GM19438 (cell line): Measurements from ENCODE around the gene MAP3K10.

Experiments
- ATAC-seq: cut with Tn5 transposase; IDR thresholded peaks from one replicate; pipeline ENCODE4 v1.9.1; 2021; ENCODE audit warnings: low read depth; ENCODE audit not compliant: unreplicated experiment

MAP3K10 gene

DNA sequence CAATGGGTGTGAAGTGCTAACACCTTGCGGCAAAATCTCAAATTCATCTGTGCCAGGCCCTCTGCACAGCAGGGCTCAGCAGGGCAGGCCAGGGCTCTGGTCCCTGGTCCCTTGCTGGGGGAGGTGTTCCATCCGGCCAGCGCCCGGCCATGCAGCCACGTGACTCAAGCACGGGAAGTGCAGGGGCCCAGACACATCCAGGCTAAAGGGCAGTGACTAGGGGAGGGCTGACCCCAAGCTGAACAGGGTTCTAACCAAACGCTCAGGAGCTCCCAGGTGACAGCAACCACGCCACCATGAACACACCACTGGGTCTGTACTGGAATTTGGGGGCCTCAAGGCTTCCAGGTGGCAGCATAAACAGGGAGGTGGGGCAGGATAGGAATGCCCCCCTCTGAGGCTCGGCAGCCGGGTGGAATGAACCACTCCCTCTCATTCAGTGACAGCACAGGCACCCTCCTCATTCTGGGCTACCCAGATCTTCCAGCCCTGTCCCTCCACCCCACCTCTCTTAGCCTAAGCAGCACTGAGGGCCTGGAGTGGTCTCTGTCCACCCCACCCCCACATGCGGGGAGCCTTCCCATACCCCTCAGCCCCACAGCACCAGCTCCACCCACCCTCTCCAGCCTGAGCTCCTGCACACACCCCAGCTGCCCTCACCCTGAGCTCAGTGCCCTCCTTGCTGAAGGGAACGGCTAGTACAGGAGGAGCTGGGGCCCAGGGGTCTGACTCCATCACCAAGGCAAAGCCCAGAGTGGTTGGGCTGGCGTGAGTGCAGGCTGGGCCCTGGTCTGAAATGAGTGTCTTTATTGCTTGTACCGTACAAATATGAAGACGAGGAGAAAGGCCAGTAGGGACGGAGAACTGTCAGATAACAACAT is 40.6 kb downstream of the MAP3K10 start:
- ATAC-seq = no peak

DNA sequence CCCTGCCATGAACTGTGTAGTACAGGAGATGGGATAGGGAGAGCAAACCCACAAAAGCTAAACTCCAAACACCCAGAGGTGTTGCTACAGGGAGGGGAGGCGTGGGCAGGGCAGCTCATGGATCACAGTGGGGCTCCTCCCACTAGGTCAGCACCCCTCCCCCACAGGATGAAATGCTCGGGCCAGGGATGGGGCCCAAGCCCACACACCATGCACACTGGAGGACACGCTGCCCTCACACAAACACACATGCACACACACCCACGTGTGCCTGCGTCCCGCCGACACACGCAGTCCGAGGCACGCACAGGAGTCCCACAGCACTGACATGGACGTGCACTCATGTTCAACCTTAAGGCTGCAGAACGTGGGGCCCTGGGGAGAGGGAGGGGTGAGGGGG is 41.3 kb downstream of the MAP3K10 start:
- no peak for ATAC-seq

- ATAC-seq = no peak
Observed at GRCh38 chr19:40232949-40233810, 42.0 kb downstream of the MAP3K10 start.

- no peak for ATAC-seq
Observed at GRCh38 chr19:40233811-40234389, 42.7 kb downstream of the MAP3K10 start.

DNA sequence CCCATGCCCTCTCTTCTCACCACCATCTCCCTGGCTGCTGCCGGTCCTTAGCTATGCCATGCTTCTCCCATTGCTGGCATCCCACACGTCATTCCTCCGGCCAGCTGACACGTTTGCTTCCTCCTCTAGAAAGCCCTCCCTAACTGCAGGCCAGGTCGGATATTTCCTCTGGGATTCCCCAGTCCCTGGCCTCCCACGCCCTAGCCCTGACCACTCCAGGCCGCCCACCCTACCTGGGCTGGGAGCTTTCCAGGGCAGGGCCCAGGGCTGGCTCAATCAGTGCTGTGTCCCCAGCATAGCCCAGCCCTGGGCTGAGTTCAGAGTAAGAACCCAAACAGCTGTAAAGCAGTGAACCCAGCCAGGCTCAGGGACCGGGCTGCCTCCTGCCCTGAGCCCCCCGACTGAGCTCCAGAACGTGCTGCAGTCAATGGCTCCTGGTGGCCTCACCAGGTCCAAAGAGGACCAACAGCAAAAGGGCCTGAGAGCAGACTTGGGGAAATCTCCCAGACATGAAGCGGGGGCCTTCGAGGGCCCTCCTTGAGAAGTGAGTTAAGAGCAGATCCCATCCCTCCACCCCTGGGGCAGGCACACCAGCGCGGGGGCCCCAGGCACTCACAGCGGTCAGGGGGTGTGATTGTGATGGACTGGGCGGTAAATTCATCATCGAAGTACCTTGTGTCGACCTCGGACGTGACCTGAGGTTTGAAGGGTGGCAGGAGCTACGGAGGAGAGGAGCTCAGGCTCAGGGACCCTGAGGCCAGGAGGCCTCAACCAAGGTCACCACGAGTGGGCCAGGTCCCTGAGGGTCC is 43.4 kb downstream of the MAP3K10 start:
- ATAC-seq = no peak

DNA sequence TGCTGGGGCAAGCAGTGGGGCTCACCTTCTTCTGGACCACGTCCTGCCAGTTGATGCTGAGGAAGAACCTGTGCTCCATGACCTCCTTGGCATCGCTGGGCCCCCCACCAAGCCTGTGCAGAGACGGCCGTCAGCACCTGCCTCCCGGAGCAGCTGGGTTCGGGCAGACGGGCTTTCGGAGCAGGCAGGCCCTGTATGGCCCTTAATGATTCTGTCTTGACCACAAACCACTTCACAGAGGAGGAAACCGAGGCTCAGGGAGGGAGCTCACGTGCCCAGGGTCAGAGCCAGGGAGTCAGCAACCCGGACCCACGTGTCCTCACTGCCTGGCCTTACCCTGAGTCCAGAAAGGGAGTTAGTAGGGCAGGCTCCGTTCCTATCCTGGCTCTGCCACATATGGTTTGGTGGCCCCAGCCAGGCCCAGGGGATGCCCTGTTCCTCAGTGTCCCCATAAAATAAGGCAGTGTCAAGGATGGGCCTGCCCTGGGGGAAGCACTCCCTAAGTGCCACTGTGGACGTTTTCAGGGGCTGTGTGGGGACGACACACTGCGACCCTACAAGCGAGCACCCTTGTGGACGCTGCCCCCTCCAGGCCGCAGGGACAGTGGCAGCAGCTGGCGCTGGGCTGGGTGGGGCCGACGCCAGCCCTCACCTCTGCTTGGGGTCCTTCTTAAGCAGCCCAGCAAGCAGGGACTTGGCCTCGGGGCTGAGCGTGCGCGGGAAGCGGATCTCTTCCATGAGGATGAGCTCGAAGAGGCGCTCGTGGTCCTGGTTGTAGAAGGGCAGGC is 44.2 kb downstream of the MAP3K10 start:
- no peak for ATAC-seq

DNA sequence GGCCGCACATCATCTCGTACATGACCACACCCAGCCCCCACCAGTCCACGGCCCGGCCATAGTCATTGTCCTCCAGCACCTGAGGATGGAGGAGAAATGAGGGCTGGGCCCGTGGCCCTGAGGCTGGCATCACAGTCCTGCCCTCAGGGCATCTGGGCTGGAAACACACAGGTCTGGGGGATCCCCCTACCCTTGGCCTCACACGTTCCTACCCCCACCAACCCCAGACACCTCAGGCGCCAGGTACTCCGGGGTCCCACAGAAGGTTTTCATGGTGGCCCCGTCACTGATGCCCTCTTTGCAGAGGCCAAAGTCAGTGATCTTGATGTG is 44.8 kb downstream of the MAP3K10 start:
- ATAC-seq = no peak

DNA sequence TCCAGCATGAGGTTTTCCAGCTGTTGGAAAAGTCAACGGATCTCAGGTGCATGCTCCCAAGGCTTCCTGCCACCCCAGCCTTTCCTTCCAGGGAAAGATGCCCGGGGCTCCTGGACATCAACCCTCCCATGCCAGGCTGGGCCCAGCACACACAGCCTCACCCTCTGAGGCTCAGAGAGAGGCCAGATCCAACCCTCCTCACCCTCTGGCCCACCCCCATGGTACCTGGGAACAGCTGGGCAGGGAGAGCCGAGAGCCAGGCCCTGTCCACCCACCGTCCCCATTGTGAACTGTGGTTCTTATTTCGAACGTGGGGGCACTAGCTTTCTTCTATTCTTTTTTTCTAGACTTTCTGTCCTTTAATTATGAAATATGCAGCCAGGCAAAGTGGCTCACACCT is 45.1 kb downstream of the MAP3K10 start:
- no peak for ATAC-seq

- ATAC-seq = no peak
Observed at GRCh38 chr19:40237791-40238190, 46.6 kb downstream of the MAP3K10 start.

GRCh38 chr19:40238775-40239174 is 47.5 kb downstream of the MAP3K10 start:
- no peak for ATAC-seq

DNA sequence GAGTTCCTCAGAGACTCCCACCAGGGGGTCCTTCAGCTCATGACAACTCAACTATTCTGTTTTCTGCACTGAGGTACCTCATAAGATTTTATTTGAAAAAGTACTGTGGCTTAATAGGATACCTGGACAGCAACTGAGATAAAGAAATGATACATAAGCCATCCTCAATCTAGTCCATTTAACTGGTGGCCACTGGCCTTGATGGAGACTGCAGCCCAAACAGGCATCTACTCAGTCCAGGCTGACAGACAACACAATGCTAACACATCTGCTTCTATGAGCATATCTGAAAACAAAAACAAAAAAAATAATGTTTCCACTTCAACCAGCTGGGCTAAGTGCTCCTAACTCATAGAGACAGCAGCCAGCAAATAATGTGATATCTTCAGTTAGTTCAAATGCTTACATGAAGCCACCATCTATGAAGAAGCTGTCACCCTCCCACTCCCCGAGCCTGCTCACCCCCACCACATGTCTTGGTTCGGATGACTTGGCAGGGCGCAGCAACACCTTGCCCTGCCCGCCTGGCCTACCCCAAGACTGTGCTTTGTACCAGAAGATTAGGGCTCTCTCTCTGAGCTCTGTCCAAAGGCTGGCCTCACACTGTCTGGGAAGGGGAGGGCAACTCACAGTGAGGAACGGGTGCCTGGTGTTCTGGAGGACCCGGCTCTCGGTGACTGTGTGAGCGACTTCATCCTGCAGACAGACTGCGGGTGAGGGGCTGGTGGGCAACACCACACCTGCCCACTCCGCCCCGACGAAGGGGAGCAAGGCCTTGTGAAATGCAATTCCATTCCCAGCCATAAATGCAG is 48.4 kb downstream of the MAP3K10 start:
- no peak for ATAC-seq

DNA sequence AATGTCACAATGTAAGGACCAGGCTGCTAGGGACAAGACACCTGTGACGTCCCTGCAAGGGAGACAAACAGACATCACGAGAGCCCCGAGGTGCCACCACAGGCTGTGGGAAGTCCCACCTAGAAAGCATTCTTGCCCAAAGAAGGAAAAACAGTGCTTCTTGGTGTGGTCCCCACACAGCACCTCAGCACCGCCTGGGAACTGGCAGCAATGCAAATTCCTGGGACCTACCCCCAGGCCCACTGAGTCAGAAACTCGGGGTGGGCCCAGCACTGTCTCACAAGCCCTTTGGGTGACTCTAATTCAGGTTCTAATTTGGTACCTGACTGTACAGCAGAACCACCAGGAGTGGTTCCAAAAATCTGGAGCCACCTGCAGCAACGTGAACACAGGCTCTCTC is 49.1 kb downstream of the MAP3K10 start:
- ATAC-seq = no peak

- ATAC-seq = no peak
Observed at GRCh38 chr19:40241125-40241808, 50.0 kb downstream of the MAP3K10 start.

DNA sequence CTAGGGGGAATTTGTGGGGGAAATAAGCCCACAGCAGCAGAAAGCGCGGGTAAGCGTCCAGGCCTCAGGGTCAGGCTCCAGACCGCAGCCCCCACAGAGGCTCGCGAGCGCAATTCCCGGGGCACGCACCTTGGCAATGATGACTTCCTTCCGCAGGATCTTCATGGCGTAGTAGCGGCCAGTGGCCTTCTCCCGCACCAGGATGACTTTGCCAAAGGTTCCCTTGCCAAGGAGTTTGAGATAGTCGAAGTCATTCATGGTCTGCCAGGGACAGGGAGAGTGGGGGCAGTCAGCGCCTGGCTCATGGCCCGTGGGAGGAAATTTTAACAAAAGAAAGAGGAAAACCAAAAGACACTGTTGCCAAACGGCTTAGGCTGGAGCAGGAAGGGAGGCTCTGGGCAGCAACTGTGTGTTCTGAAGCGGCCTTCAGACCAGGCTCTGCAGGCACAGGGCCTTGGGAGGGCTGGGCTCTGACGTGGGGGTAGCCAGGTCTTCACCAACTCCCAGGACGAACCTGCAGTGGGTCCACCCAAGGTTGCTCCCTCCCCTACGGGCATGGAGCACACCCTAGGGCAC is 50.7 kb downstream of the MAP3K10 start:
- no peak for ATAC-seq

DNA sequence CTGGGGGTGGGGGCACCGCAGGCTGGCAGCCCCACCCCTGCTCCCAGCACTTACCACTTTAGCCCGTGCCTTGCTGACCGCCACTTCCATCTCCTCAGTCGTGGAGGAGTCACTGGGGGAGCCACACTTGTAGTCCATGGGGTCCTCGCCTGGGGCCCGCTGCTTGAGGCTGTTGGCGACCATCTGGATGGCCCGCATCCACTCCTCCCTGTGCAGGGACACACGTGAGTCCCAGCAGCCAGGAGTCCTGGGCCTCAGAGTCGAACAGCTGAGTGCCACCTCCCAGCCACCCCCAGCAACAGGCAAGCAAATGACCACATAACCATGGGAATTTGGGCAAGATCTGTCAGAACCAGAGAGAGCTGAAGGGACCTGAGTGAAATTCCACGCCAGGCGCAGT is 51.3 kb downstream of the MAP3K10 start:
- ATAC-seq = no peak

DNA sequence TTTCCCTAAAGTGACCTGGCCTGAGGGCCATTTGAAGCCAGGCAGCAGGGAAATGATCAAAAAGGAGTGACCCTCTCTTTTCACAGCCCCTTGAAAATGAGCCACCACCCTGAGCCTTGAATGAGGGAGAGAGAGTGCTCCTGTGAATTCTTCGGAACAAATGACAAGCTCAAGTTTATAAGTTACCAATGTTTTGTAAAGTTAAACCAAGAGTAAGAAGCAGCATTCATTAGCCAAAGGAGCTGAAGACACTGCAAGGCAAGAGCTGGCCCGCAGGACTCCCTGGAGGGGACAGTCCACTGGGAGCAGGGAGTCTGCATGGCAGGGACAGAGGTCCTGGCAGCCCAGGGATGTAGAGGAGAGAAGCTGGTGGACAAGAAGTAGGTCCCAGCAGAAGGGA is 52.0 kb downstream of the MAP3K10 start:
- ATAC-seq = no peak

DNA sequence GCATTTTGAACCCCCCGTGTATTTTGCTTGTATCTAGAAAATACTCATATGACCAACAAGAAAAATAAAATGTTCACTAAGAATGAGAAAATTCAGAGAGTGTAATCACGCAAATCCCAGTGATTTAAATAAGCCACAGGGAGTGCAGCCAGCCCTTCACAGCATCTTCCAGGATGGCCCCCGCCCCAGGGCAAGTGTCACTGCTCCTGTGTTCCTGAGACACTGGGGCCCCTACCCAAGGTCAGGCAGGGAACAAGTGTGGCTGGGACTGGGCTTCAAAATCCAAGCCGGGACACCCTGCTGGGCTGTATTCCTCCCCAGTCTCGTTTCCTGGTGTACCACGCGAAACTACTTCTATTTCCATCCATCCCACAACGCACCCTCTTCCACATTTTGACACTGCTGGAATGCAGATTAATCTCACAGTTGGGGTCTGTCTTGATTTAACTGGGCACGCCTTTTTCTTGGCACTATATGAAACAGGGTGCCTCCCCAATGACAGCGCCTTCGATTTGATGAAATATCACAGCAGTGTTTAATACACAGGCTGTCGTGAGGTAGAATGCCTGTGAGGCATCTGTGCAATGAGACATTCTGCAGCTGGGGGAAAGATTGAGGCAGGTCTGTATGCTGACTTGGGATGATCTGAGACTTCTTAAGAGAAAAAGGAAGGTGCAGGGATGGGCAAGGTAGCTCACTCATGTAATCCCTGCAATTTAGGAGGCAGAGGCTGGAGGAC is 53.5 kb downstream of the MAP3K10 start:
- ATAC-seq = no peak
